ENCODE results near the gene KDM4C. TPM values are rescaled to one million over a fixed set of nuclear protein-coding genes. Genes with fewer than 3 reads are reported as not detected.

Gene KDM4C
- total and polyA plus RNA-seq, 2 of the 13 experiments (the other 11 are each of a cell fraction or from before 2014, with no cell fraction given): 19.4 to 23.6 TPM

- TF ChIP-seq SNAPC4 (CRISPR knock-in tag; IDR thresholded peaks at IDR 0.05): no peak; the same call in 1 of the 2 replicates
- no peak for TF ChIP-seq GTF3A (CRISPR knock-in tag; conservative IDR thresholded peaks at IDR 0.05)
- TF ChIP-seq KDM3A (CRISPR knock-in tag; IDR thresholded peaks at IDR 0.05; ENCODE audit: low read depth): no peak
- TF ChIP-seq KLF12 (CRISPR knock-in tag; IDR thresholded peaks at IDR 0.05; ENCODE audit: borderline replicate concordance): no peak
- no peak for TF ChIP-seq CEBPG (CRISPR knock-in tag; IDR thresholded peaks at IDR 0.05)
- no peak for TF ChIP-seq KLF16 (CRISPR knock-in tag; IDR thresholded peaks at IDR 0.05)
- TF ChIP-seq RBM39 (IDR thresholded peaks at IDR 0.05; ENCODE audit: low read depth, low read length, poor library complexity, severe bottlenecking): no peak
- 0 out of 2 replicates have a peak, but pooled peaks have one; percentile 40 for TF ChIP-seq HBP1 (CRISPR knock-in tag; IDR thresholded peaks at IDR 0.05; ENCODE audit: low read depth)
- no peak for TF ChIP-seq ZMAT5 (CRISPR knock-in tag; IDR thresholded peaks at IDR 0.05; ENCODE audit: borderline replicate concordance, low read depth)
- no peak for TF ChIP-seq ZNF782 (CRISPR knock-in tag; IDR thresholded peaks at IDR 0.05; ENCODE audit: borderline replicate concordance)
- TF ChIP-seq NR2F2 (IDR thresholded peaks at IDR 0.05; ENCODE audit: borderline replicate concordance, low read depth): no peak; the same call in 1 of the 2 replicates
- TF ChIP-seq ZBTB14 (CRISPR knock-in tag; IDR thresholded peaks at IDR 0.05): no peak
- TF ChIP-seq ZXDC (CRISPR knock-in tag; IDR thresholded peaks at IDR 0.05): no peak
- no peak; the same call in 1 of the 2 replicates for TF ChIP-seq ZNF580 (CRISPR knock-in tag; IDR thresholded peaks at IDR 0.05; ENCODE audit: borderline replicate concordance, low read depth)
- TF ChIP-seq TFDP2 (CRISPR knock-in tag; IDR thresholded peaks at IDR 0.05): no peak
Observed at GRCh38 chr9:6788162-6789016, 30.6 kb downstream of the KDM4C start (continued).
